IPS-20b (cell line): ENCODE results near the gene TMOD2.

Experiments used
- H3K27ac ChIP-seq: one replicate; pipeline ENCODE4 v1.5.1; 2013; ENCODE audit warnings: low read length
- H3K27me3 ChIP-seq: 2 replicates; pipeline ENCODE4 v1.6.1; 2013; ENCODE audit warnings: mild to moderate bottlenecking, low read length, inconsistent platforms; ENCODE audit not compliant: insufficient read depth
- H3K36me3 ChIP-seq: 2 replicates; pipeline ENCODE4 v1.6.1; 2013; ENCODE audit warnings: low read depth, mild to moderate bottlenecking, inconsistent platforms, low read length, moderate library complexity; ENCODE audit not compliant: insufficient read depth
- H3K4me1 ChIP-seq: 2 replicates; pipeline ENCODE4 v1.6.1; 2013; ENCODE audit warnings: mild to moderate bottlenecking, control low read depth, inconsistent platforms, low read length, moderate library complexity; ENCODE audit not compliant: insufficient read depth
- H3K4me3 ChIP-seq: 2 replicates; pipeline ENCODE4 v1.5.1; 2013; ENCODE audit warnings: mild to moderate bottlenecking, low read length, inconsistent platforms
- H3K9ac ChIP-seq: 2 replicates; pipeline ENCODE4 v1.6.1; 2013; ENCODE audit warnings: low read depth, mild to moderate bottlenecking, inconsistent platforms, low read length, moderate library complexity
- H3K9me3 ChIP-seq: 2 replicates; pipeline ENCODE4 v1.6.1; 2013; ENCODE audit warnings: mild to moderate bottlenecking, low read depth, low read length, inconsistent platforms; ENCODE audit not compliant: insufficient read depth

Gene TMOD2

DNA sequence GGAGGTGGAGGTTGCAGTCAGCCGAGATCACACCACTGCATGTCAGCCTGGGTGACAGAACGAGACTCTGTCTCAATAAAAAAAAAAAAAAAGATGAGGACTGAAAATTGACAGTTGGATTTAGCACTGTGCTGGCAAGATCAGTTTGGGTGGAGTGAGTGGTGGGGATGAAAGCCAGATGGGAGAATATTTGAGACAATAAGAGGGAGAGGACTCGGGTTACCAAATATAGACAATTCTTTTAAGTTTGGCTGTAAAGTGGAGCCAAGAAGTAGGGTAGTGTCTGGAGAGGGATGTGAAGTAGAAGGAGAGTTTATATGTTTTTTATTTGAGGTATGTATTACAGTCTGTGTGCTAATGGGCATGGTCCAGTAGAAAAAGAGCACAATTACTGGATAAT is 98.5 kb downstream of the TMOD2 start:
- peaks cover 19% of the 10 kb centered on the region for H3K4me1 ChIP-seq
- no peak overlapping the region for H3K27ac ChIP-seq
- no peaks in the 10 kb centered on the region for H3K36me3 ChIP-seq
- H3K9me3 ChIP-seq = no peaks in the 10 kb centered on the region
- H3K9ac ChIP-seq = no peak overlapping the region
- H3K27me3 ChIP-seq = no peaks in the 10 kb centered on the region
- no peak overlapping the region for H3K4me3 ChIP-seq

DNA sequence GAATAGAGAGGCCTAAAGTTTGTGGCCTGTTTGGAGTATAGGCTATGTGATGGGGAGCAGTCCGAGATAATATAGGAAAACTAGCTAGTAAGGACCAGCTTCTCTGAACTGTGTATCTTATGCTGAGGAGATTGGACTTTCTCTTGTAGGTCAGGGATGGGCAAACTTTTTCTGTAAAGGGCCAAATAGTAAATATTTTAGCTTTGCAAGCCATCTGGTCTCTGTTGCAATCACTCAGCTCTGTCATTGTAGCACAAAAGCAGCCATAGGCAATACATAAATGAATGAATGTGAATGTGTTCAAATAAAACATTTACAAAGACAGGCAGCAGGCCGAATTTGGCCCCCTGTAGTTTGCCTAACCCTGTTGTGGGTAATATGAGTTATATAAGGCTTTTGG is 102.6 kb downstream of the TMOD2 start:
- Histone ChIP-seq H3K4me3 (no peak overlapping the region), H3K27me3 (no peaks in the 10 kb centered on the region), H3K9ac (no peak overlapping the region), H3K9me3 (no peaks in the 10 kb centered on the region), H3K4me1 (peaks cover 36% of the 10 kb centered on the region), H3K27ac (no peak overlapping the region), H3K36me3 (no peaks in the 10 kb centered on the region; the same call in 1 of the 2 replicates)

DNA sequence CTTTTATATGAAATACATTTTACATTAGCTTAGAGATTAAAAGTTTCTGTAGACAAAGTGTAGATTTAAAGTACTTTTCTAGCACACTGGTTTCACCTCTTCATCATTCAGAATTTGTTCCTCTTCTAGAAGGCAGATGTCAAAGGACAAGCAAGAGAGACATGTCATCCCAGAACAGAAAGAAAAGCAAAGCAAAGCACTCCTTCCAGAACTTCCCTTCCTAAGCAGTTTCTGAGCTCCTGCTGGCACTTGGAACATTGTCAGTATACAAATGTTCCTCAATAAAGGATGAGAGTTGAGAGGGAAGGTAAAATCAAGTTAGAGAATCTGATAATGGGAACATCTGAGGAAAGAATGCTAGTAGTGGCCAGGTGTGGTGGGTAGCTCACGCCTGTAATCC is 104.2 kb downstream of the TMOD2 start:
- Histone ChIP-seq H3K27me3 (no peaks in the 10 kb centered on the region), H3K36me3 (no peaks in the 10 kb centered on the region; the same call in 1 of the 2 replicates), H3K9me3 (no peaks in the 10 kb centered on the region), H3K27ac (no peak overlapping the region), H3K9ac (no peak overlapping the region), H3K4me1 (peaks cover 36% of the 10 kb centered on the region), H3K4me3 (no peak overlapping the region)

DNA sequence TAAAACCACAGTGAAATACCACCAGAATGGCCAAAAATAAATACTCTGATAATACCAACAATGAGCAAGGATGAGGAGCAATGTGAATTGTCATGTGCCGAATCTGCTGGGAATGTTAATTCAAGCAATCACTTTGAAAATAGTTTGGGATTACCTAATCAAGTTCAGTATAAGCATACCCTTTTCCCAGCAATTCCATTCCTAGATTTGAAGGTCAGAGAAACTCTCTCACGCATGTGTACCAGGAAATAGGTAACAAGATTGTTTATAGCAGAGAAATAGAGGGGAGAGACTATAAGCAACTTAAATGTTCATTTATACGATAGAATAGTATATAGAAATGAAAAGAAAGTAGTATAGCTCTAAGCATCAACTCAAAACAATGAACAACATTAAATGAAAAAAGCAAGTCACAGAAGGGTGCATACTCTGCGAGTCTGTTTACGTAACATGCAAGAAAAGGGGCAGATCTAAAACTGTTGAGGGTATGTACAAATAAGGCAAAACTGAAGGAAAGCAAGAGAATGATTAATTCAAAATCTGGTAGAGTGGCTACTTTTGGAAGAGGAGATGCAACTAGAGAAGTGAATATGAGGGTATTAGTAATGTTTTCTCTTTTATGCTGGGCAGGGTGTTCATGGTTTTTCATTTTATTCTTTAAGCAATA is 105.5 kb downstream of the TMOD2 start:
- H3K9ac ChIP-seq = no peak overlapping the region; the same call in 1 of the 2 replicates
- H3K36me3 ChIP-seq = no peaks in the 10 kb centered on the region; the same call in 1 of the 2 replicates
- H3K4me1 ChIP-seq = peaks cover 36% of the 10 kb centered on the region
- peak overlapping the region; percentile 44 for H3K27ac ChIP-seq
- H3K4me3 ChIP-seq = no peak overlapping the region
- H3K27me3 ChIP-seq = no peaks in the 10 kb centered on the region
- no peaks in the 10 kb centered on the region for H3K9me3 ChIP-seq

DNA sequence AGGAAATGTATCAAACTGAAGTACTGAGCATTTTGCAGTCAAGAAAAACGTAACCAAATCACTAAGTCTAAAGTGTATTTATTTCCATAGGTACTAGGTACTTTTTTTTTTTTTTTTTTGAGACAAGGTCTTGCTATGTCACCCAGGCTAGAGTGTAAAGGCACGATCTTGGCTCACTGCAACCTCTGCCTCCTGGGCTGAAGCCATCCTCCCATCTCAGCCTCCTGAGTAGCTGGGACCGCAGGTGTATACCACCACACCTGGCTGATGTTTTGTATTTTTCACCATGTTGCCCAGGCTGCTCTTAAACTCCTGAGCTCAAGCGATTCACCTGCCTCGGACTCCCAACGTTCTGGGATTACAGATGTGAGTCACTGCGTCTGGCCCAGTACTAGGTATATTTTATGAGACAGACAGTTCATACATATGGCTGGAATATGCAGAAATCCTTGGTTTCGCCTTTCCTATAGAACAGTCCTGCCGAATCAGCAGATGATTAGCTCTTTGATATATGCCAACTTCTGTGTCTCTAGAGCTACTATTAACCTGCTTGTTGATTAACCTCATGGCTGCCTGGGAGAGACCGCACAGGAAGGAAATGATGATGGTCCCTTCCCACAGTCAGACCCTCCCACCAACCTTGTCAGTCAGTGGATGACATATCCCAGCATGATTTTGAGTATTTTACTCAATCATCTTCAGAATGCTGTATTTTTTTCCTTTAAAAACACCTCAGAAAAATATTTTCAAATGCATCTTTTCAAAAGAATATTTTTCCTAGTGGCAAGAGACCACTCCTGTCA is 110.4 kb downstream of the TMOD2 start:
- Histone ChIP-seq H3K27me3 (no peaks in the 10 kb centered on the region), H3K9ac (no peak overlapping the region), H3K36me3 (peaks cover 13% of the 10 kb centered on the region), H3K4me3 (no peak overlapping the region), H3K9me3 (no peaks in the 10 kb centered on the region), H3K4me1 (peaks cover 15% of the 10 kb centered on the region), H3K27ac (no peak overlapping the region)

DNA sequence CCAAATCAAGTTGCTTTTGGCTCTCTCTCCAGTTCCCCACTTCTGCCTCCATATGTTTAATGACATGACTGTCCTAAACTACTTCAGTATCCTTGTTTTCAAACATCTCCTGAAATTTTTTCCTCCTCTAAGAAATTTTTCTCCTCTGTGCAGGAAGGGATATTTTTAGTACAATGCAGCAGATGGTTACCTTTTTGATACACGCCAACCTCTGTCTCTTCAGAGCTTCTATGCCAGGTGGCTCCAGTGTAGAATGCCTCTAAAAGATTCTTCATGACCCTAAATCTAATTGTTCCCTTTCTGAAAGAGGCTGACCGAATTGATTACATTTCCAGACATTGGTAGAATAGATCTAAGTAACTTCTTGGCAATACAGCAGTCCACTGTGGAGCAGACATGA is 111.7 kb downstream of the TMOD2 start:
- Histone ChIP-seq H3K9me3 (no peaks in the 10 kb centered on the region), H3K4me3 (no peak overlapping the region), H3K27ac (no peak overlapping the region), H3K36me3 (peaks cover 18% of the 10 kb centered on the region), H3K27me3 (no peaks in the 10 kb centered on the region), H3K9ac (no peak overlapping the region), H3K4me1 (peaks cover 8% of the 10 kb centered on the region)

DNA sequence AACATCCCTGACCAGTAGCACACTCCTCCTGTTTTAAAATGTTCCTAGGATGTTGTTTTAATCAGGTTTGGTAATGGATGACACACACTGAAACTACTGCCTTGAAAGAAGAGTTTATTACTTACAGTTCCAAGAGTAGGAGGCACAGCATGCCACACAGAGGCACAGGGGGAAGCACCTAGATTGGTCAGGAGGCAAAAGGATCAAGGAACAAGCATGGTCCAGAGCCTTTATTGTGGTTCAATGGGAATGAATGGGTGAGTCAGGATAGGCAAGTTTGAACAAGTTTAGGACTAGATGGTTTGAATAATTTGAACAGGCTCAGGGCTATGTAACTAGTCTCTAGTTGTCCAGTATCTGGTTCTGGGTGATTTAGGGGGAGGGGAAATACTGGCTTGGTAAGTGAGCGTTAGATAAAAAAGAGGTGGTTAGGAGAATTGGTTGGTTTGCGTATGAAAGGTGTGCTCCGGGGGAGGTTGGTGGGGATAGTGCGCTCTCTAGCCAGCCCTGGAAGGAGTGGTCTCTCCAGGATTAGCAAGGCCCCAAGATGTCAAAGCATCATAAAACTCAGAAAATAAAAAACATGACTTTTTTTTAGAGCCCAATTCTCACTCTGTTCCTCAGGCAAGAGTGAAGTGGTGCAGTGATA is 113.1 kb downstream of the TMOD2 start:
- peak overlapping the region; percentile 28; the same call in 1 of the 2 replicates for H3K4me3 ChIP-seq

DNA sequence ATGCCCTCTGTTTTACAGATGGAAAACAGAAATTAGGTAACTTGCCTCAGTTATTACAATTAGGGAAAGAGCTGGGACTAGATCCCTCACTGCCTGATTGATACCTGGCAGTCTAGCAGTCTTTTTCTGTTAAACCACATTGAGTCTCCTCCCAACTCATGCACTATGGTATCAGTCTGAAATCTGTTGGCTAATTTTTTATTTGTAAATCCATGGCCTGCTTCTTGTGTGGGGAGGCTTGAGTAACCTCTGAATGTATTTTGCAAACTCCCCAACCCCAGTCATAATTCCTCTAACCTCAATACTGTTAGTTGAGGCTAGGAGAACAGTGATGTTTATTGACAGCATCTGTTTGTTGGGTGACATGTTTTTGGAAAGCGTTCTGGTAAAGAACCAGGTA is 113.9 kb downstream of the TMOD2 start:
- peaks cover 32% of the 10 kb centered on the region for H3K36me3 ChIP-seq
- no peaks in the 10 kb centered on the region for H3K9me3 ChIP-seq
- no peak overlapping the region; the same call in 1 of the 2 replicates for H3K9ac ChIP-seq
- peaks cover 8% of the 10 kb centered on the region for H3K4me1 ChIP-seq
- H3K4me3 ChIP-seq = no peak overlapping the region
- H3K27me3 ChIP-seq = no peaks in the 10 kb centered on the region
- H3K27ac ChIP-seq = no peak overlapping the region

More for the DNA sequence above, 113.1 kb downstream of the TMOD2 start:
- Histone ChIP-seq H3K4me1 (peaks cover 8% of the 10 kb centered on the region), H3K9ac (peak overlapping the region; percentile 47; the same call in 1 of the 2 replicates), H3K36me3 (peaks cover 27% of the 10 kb centered on the region), H3K27ac (peak overlapping the region; percentile 23), H3K9me3 (no peaks in the 10 kb centered on the region), H3K27me3 (no peaks in the 10 kb centered on the region)
